K562 (cell line): ENCODE results near the gene CAMK2A. TPM values are rescaled to one million over a fixed set of nuclear protein-coding genes. Genes with fewer than 3 reads are reported as not detected.

Source experiments
- ATAC-seq: fragments of 200-7000 bp; cut with Tn5 transposase; 3 replicates; pipeline ENCODE4 v1.9.1; 2020; ENCODE audit warnings: moderate library complexity
- BruUV-seq: library from RNA; stranded (reverse); fragments of 400-500 nt; replicated peaks from 2 replicates; lab custom pipeline; 2021; lab: Mats Ljungman, UMichigan
- CTCF ChIA-PET: fragments of 300-600 bp; formaldehyde crosslinking; extraction: SDS; loops from one replicate; lab custom pipeline; 2021; ENCODE audit warnings: low intra/inter-chr PET ratio; lab: Yijun Ruan, JAX
- POLR2A ChIA-PET: fragments of 300-600, 350-650 bp; sonication (Branson Sonifier 250); formaldehyde crosslinking; extraction: SDS; loops from one replicate; lab custom pipeline; 2021; ENCODE audit warnings: antibody characterized with exemption, inconsistent platforms; lab: Yijun Ruan, JAX
- DNase-seq, 4 experiments: peaks; one replicate each; pipeline versions ENCODE4 v3.0.0 to v3.0.0-alpha.2; 2011 to 2018; ENCODE audit warnings: low spot score in 3 of 4, mixed read lengths in 3 of 4; ENCODE audit errors: extremely low read depth in 1 of 4
- FAIRE-seq: peaks from 2 replicates; lab custom pipeline; 2011; peaks lifted over from hg19 to GRCh38; lab: Jason Lieb, UNC
- H2AFZ ChIP-seq: 2 replicates; pipeline ENCODE4 v1.6.0; 2011; ENCODE audit warnings: low read depth, low read length, control low read depth, inconsistent platforms
- H3K27ac ChIP-seq: fragments of 200-600 bp; 3 replicates; pipeline ENCODE4 v1.8.0; 2011; ENCODE audit warnings: low read depth, mild to moderate bottlenecking, control low read depth, inconsistent platforms, low read length, moderate library complexity, mixed read lengths; ENCODE audit errors: extremely low read depth
- H3K27me3 ChIP-seq, 2 experiments: fragments of 300-600 bp in 1 of 2; 2 replicates in 1 of 2; 3 replicates in 1 of 2; pipeline versions ENCODE4 v1.6.0 to v1.8.0; 2011; ENCODE audit warnings: inconsistent platforms in 2 of 2, low read length in 2 of 2, mild to moderate bottlenecking in 1 of 2, mixed read lengths in 1 of 2, moderate library complexity in 1 of 2; ENCODE audit not compliant: control insufficient read depth in 2 of 2, insufficient read depth in 2 of 2
- H3K36me3 ChIP-seq: fragments of 300-600 bp; 3 replicates; pipeline ENCODE4 v1.8.0; 2011; ENCODE audit warnings: mild to moderate bottlenecking, low read length, inconsistent platforms; ENCODE audit not compliant: control insufficient read depth, insufficient read depth
- H3K4me1 ChIP-seq, 2 experiments: fragments of 200-600 bp in 1 of 2; replicated peaks in 1 of 2; 2 replicates in 1 of 2; 3 replicates in 1 of 2; pipeline versions ENCODE4 v1.5.1 to v1.8.0; 2011; ENCODE audit warnings: inconsistent platforms in 2 of 2, low read length in 2 of 2, mild to moderate bottlenecking in 1 of 2, mixed read lengths in 1 of 2, moderate library complexity in 1 of 2; ENCODE audit not compliant: control insufficient read depth in 2 of 2, insufficient read depth in 2 of 2
- H3K4me2 ChIP-seq: 2 replicates; pipeline ENCODE4 v1.6.1; 2011; ENCODE audit warnings: low read length, control low read depth, inconsistent platforms, mixed read lengths; ENCODE audit not compliant: insufficient read depth
- H3K4me3 ChIP-seq: fragments of 200-600 bp; sonication (generic), shearing (Covaris generic); 2 replicates; pipeline ENCODE4 v1.5.1; 2016; ENCODE audit warnings: control low read depth, inconsistent platforms
- H3K79me2 ChIP-seq: fragments of 200-600 bp; 3 replicates; pipeline ENCODE4 v1.8.0; 2011; ENCODE audit warnings: low read length, inconsistent platforms; ENCODE audit not compliant: control insufficient read depth, insufficient read depth
- H3K9ac ChIP-seq, 2 experiments: 2 replicates each; pipeline versions ENCODE4 v1.6.0 to v1.6.1; 2011; ENCODE audit warnings: low read depth in 2 of 2, low read length in 2 of 2, control low read depth in 1 of 2, inconsistent platforms in 1 of 2, mild to moderate bottlenecking in 1 of 2, mixed read lengths in 1 of 2; ENCODE audit not compliant: insufficient read depth in 1 of 2
- H3K9me1 ChIP-seq: one replicate; pipeline ENCODE4 v1.6.0; 2011; ENCODE audit warnings: inconsistent platforms, mild to moderate bottlenecking, low read length, moderate library complexity; ENCODE audit not compliant: control insufficient read depth, insufficient read depth
- H3K9me3 ChIP-seq: replicated peaks from 2 replicates; pipeline ENCODE4 v1.5.1; 2011; ENCODE audit warnings: low read depth, low read length, inconsistent platforms; ENCODE audit not compliant: control insufficient read depth, insufficient read depth
- H4K20me1 ChIP-seq: replicated peaks from 2 replicates; pipeline ENCODE4 v1.6.1; 2011; ENCODE audit warnings: low read length, inconsistent platforms, mixed read lengths; ENCODE audit not compliant: control insufficient read depth, insufficient read depth
- ARID3A ChIP-seq: IDR thresholded peaks from 2 replicates; pipeline ENCODE4 v1.6.1; 2012; ENCODE audit warnings: low read depth, low read length, improper control_type of control experiment, borderline replicate concordance
- CC2D1A ChIP-seq: fragments of 450-650 bp; IDR thresholded peaks from 2 replicates; pipeline ENCODE4 v1.6.1; 2017; ENCODE audit warnings: mild to moderate bottlenecking
- CGGBP1 ChIP-seq: fragments of 250-450 bp; sonication (Bioruptor Pico); IDR thresholded peaks from 2 replicates; pipeline ENCODE4 v1.9.0; 2021; ENCODE audit warnings: mild to moderate bottlenecking
- CHAMP1 ChIP-seq: fragments of 450-650 bp; IDR thresholded peaks from 2 replicates; pipeline ENCODE4 v1.6.1; 2016; ENCODE audit warnings: mild to moderate bottlenecking
- FOXJ2 ChIP-seq: fragments of 200-800 bp; sonication (Bioruptor generic); IDR thresholded peaks from 2 replicates; pipeline ENCODE4 v1.6.1; 2016; ENCODE audit warnings: missing genetic modification characterization, missing compliant biosample characterization
- LEF1 ChIP-seq: fragments of 450-650 bp; IDR thresholded peaks from 2 replicates; pipeline ENCODE4 v1.6.1; 2016; ENCODE audit warnings: mild to moderate bottlenecking
- MED1 ChIP-seq: sonication (generic); formaldehyde crosslinking; IDR thresholded peaks from 2 replicates; pipeline ENCODE4 v1.8.1; 2023; ENCODE audit warnings: missing genetic modification reagents, borderline replicate concordance
- NRF1 ChIP-seq, 2 experiments: fragments of 450-650 bp; IDR thresholded peaks in 1 of 2; conservative IDR thresholded peaks in 1 of 2; 2 replicates each; pipeline ENCODE4 v1.6.1; 2014; ENCODE audit warnings: mild to moderate bottlenecking in 2 of 2
- PHTF2 ChIP-seq: fragments of 250-450 bp; sonication (Bioruptor Pico); IDR thresholded peaks from 2 replicates; pipeline ENCODE4 v1.5.0; 2021; ENCODE audit warnings: mild to moderate bottlenecking
- ZBTB1 ChIP-seq: sonication (generic); formaldehyde crosslinking; IDR thresholded peaks from 2 replicates; pipeline ENCODE4 v1.8.1; 2023; ENCODE audit warnings: missing genetic modification reagents, low read depth, mild to moderate bottlenecking, borderline replicate concordance
- ZKSCAN8 ChIP-seq: fragments of 200-800 bp; sonication (Bioruptor generic); IDR thresholded peaks from 2 replicates; pipeline ENCODE4 v1.6.1; 2016; ENCODE audit warnings: missing genetic modification characterization, missing compliant biosample characterization
- ZNF316 ChIP-seq: fragments of 450-650 bp; IDR thresholded peaks from 2 replicates; pipeline ENCODE4 v1.6.1; 2016
- WGBS: fragments of 100-300 bp; shearing (Covaris generic); methylation state at CpG from one replicate; pipeline ENCODE4 v1.1.6; 2016; ENCODE audit warnings: low coverage, mixed read lengths; ENCODE audit not compliant: insufficient coverage; ENCODE audit errors: missing lambda C conversion rate; 5-methylcytosine and 5-hydroxymethylcytosine counted together
- in situ Hi-C: fragments of 300-500 bp; cut with MboI; formaldehyde crosslinking; loops from 4 replicates; pipeline ENCODE4 v1.15.0; 2018; ENCODE audit warnings: inconsistent platforms, mixed read lengths
- intact Hi-C: fragments of 100-400 bp; cut with micrococcal nuclease; formaldehyde crosslinking; loops from 2 replicates; pipeline ENCODE4 v1.14.2; 2022
- polyA plus RNA-seq, 8 experiments: library from polyadenylated mRNA; depleted of rRNA in 4 of 8; stranded (reverse) in 5 of 8; unstranded in 3 of 8; fragments of >200 nt; fragmentation: Nextera tagmentation in 2 of 8; fragmentation: Illumina TruSeq in 1 of 8; extraction: Ambion mirVana in 2 of 8; extraction: Trizol in 1 of 8; gene quantifications; 2 replicates each; pipeline versions ENCODE4 v1.2.1 to v1.2.3, GENCODE V29; 2011 to 2014; ENCODE audit warnings: inconsistent platforms in 1 of 8, missing spikeins in 1 of 8
- total RNA-seq, 7 experiments: library from RNA; depleted of rRNA in 6 of 7; stranded (reverse); fragments of >200 nt in 6 of 7; fragmentation: Illumina TruSeq in 2 of 7; extraction: Trizol in 2 of 7; gene quantifications; 2 replicates each; pipeline versions ENCODE4 v1.2.1 to v1.2.3, GENCODE V29; 2011 to 2021; ENCODE audit warnings: low replicate concordance in 1 of 7

The CAMK2A gene
- total and polyA plus RNA-seq, 9 of the 15 experiments (the other 6 are each of a cell fraction or from before 2014, with no cell fraction given): 0.01 to 0.18 (median 0.04) TPM; not detected in 6

GRCh38 chr5:150335778-150336177 is 46.2 kb upstream of the CAMK2A start:
- no peak overlapping the region for H2AFZ ChIP-seq
- no peak for TF ChIP-seq CC2D1A
- TF ChIP-seq CGGBP1: no peak
- no peak for TF ChIP-seq CHAMP1
- TF ChIP-seq ZKSCAN8 (CRISPR knock-in tag): no peak
- no peak for TF ChIP-seq LEF1
- no peak for TF ChIP-seq FOXJ2 (tag)
- TF ChIP-seq ARID3A: no peak
- TF ChIP-seq ZNF316: no peak
- TF ChIP-seq MED1 (CRISPR knock-in tag): no peak
- no peak for TF ChIP-seq PHTF2 (CRISPR knock-in tag)
- TF ChIP-seq ZBTB1: no peak
- TF ChIP-seq NRF1 (conservative IDR thresholded peaks at IDR 0.05 in 1 of 2, IDR thresholded peaks at IDR 0.05 in 1 of 2): no peak
- H3K4me2 ChIP-seq: no peak overlapping the region
- no peak overlapping the region for H3K27ac ChIP-seq
- H3K4me3 ChIP-seq: no peak overlapping the region
- ChIA-PET POLR2A (interaction anchor here (0.7 to 1.9 kb wide), 3 partner anchors 8 to 178 kb away, joined by 3 to 8 read pairs (median 7); no protein-coding TSS in a partner anchor), CTCF (interaction anchor here (0.6 kb wide), 1 partner anchor 179 kb away, joined by 3 read pairs; no protein-coding TSS in a partner anchor)
- no TSS peak for BruUV-seq
- ATAC-seq: no peak
- no peaks in the 10 kb centered on the region for H3K9me3 ChIP-seq
- H3K36me3 ChIP-seq: no peaks in the 10 kb centered on the region
- no peaks in the 10 kb centered on the region for H3K9me1 ChIP-seq
- WGBS: 1% methylated on average over 4 of the region's 4 CpGs
- peaks cover 4 to 19% of the 10 kb centered on the region in 2 experiments for H3K27me3 ChIP-seq
- in situ Hi-C loops: no loop called here
- no peak for DNase-seq
- no peaks in the 10 kb centered on the region for H3K79me2 ChIP-seq
- no peak for FAIRE-seq
- intact Hi-C loops: no loop called here
- no peaks in the 10 kb centered on the region for H3K4me1 ChIP-seq
- no peaks in the 10 kb centered on the region for H4K20me1 ChIP-seq
- no peak overlapping the region for H3K9ac ChIP-seq
